Measurements from ENCODE around the gene SERPINB6. TPM values are rescaled to one million over a fixed set of nuclear protein-coding genes. Genes with fewer than 3 reads are reported as not detected.

Gene SERPINB6
- total and polyA plus RNA-seq, 9 of the 15 experiments (the other 6 are each of a cell fraction or from before 2014, with no cell fraction given): 86.6 to 211 (median 143) TPM

GRCh38 chr6:2976060-2976459 is 4.7 kb upstream of the SERPINB6 start:
- Histone ChIP-seq H2AFZ (ENCODE audit: low read depth, low read length) (peak overlapping the region; percentile 79), H3K36me3 (ENCODE audit: control insufficient read depth, insufficient read depth, low read length) (no peaks in the 10 kb centered on the region), H3K9me3 (replicated peaks; ENCODE audit: control insufficient read depth, insufficient read depth, low read depth, low read length) (no peaks in the 10 kb centered on the region), H3K4me2 (ENCODE audit: insufficient read depth, low read length) (no peak overlapping the region), H3K9ac (ENCODE audit: insufficient read depth in 1 of 2, low read depth in 2 of 2, low read length in 2 of 2) (no peak overlapping the region), H3K4me3 (no peak overlapping the region), H3K9me1 (ENCODE audit: control insufficient read depth, insufficient read depth, low read length) (no peaks in the 10 kb centered on the region), H4K20me1 (replicated peaks; ENCODE audit: control insufficient read depth, insufficient read depth, low read length) (no peaks in the 10 kb centered on the region), H3K27ac (ENCODE audit: extremely low read depth, low read depth, low read length) (no peak overlapping the region), H3K4me1 (replicated peaks in 1 of 2; ENCODE audit: control insufficient read depth in 2 of 2, insufficient read depth in 2 of 2, low read length in 2 of 2) (peaks cover 19 to 56% of the 10 kb centered on the region in 2 experiments), H3K27me3 (ENCODE audit: control insufficient read depth in 2 of 2, insufficient read depth in 2 of 2, low read length in 2 of 2) (no peaks in the 10 kb centered on the region), H3K79me2 (ENCODE audit: control insufficient read depth, insufficient read depth, low read length) (peaks cover 8% of the 10 kb centered on the region)
- no peak for ATAC-seq
- FAIRE-seq: no peak
- in situ Hi-C loops (cut with MboI) (no loop called here), intact Hi-C loops (cut with micrococcal nuclease) (no loop called here)
- DNase-seq (ENCODE audit: extremely low read depth in 1 of 4, low spot score in 3 of 4): no peak
- BruUV-seq (replicated peaks): no TSS peak
- POLR2A ChIA-PET: interaction anchor here (1.0 to 1.7 kb wide), 3 partner anchors 9 to 134 kb away, joined by 3 to 4 read pairs (median 3); partner anchors contain the start of gene SERPINB1
- 81% methylated on average over 5 of the region's 5 CpGs for whole genome bisulfite sequencing (ENCODE audit: insufficient coverage, low coverage, missing lambda C conversion rate)
- TF ChIP-seq ZNF79 (CRISPR knock-in tag; IDR thresholded peaks at IDR 0.05; ENCODE audit: low read depth) (no peak), BACH1 (tag; IDR thresholded peaks at IDR 0.05) (no peak), ZNF644 (tag; IDR thresholded peaks at IDR 0.05; ENCODE audit: low read depth) (no peak), NR4A1 (CRISPR knock-in tag; IDR thresholded peaks at IDR 0.05) (no peak), NR4A1 (tag; IDR thresholded peaks at IDR 0.05) (peak; percentile 41; the same call in 1 of the 2 replicates), COPS2 (conservative IDR thresholded peaks at IDR 0.05) (no peak), ZBTB17 (CRISPR knock-in tag; IDR thresholded peaks at IDR 0.05) (no peak)
- CTCF ChIA-PET (ENCODE audit: low intra/inter-chr PET ratio): no interaction called here

Measured in K562 (cell line).